ENCODE measurements around the gene OXT. TPM values are rescaled to one million over a fixed set of nuclear protein-coding genes. Genes with fewer than 3 reads are reported as not detected.
"Not testable (repeated sequence)": the region's sequence is repeated elsewhere in the genome, so short reads cannot be mapped to it uniquely, and the experiment has no call there.

OXT gene
- not detected for total RNA-seq

- no peak for DNase-seq (ENCODE audit: low spot score)
Observed at GRCh38 chr20:3071610-3072529, at the start of gene OXT. TSS of gene OXT (plus strand) at chr20:3071620. CDS start at chr20:3071656, 36 bp downstream.

GRCh38 chr20:3021777-3022176, 49.6 kb upstream of the OXT start:
- no peak for DNase-seq (ENCODE audit: low spot score)

GRCh38 chr20:3022559-3023490, 48.6 kb upstream of the OXT start:
- DNase-seq (ENCODE audit: low spot score), result not testable (repeated sequence)

GRCh38 chr20:3027987-3028386, 43.4 kb upstream of the OXT start:
- no peak for DNase-seq (ENCODE audit: low spot score)

GRCh38 chr20:3031524-3032147, 39.8 kb upstream of the OXT start:
- no peak for DNase-seq (ENCODE audit: low spot score)

- DNase-seq (ENCODE audit: low spot score), result no peak
Observed at GRCh38 chr20:3032624-3033023, 38.8 kb upstream of the OXT start.

- no peak for DNase-seq (ENCODE audit: low spot score)
Observed at GRCh38 chr20:3037654-3038053, 33.8 kb upstream of the OXT start.

GRCh38 chr20:3038454-3038853, 33.0 kb upstream of the OXT start:
- no peak for DNase-seq (ENCODE audit: low spot score)

GRCh38 chr20:3039426-3039825, 32.0 kb upstream of the OXT start:
- no peak for DNase-seq (ENCODE audit: low spot score)

GRCh38 chr20:3040086-3040485, 31.3 kb upstream of the OXT start:
- no peak for DNase-seq (ENCODE audit: low spot score)

- no peak for DNase-seq (ENCODE audit: low spot score)
Observed at GRCh38 chr20:3041854-3042409, 29.5 kb upstream of the OXT start.

- no peak for DNase-seq (ENCODE audit: low spot score)
Observed at GRCh38 chr20:3042625-3043024, 28.8 kb upstream of the OXT start.

- no peak for DNase-seq (ENCODE audit: low spot score)
Observed at GRCh38 chr20:3043322-3043721, 28.1 kb upstream of the OXT start, which contains the start of gene GNRH2. TSS of gene GNRH2 (plus strand) at chr20:3043622. CDS start at chr20:3044415, 793 bp downstream.

GRCh38 chr20:3044336-3044965, 27.0 kb upstream of the OXT start:
- DNase-seq (ENCODE audit: low spot score), result no peak

GRCh38 chr20:3045042-3045815, 26.2 kb upstream of the OXT start:
- DNase-seq (ENCODE audit: low spot score), result no peak

- DNase-seq (ENCODE audit: low spot score), result peak; percentile 89
Observed at GRCh38 chr20:3045816-3046676, 25.4 kb upstream of the OXT start, which contains the start of gene MRPS26. TSS of gene MRPS26 (plus strand) at chr20:3046052. CDS start at chr20:3046069, 17 bp downstream.

GRCh38 chr20:3046677-3047462, 24.6 kb upstream of the OXT start:
- peak; percentile 52 for DNase-seq (ENCODE audit: low spot score)

Measured in ureter (tissue), 1 donor.